ENCODE results near the gene DHRS1. TPM values are rescaled to one million over a fixed set of nuclear protein-coding genes. Genes with fewer than 3 reads are reported as not detected.

Gene DHRS1
- total and polyA plus RNA-seq, 3 experiments from 2014 or later, result 9.3 to 34.8 (median 9.8) TPM

GRCh38 chr14:24317141-24317928 lies 17.8 kb upstream of the DHRS1 start:
- peaks cover 2 to 5% of the 10 kb centered on the region in 2 donors for H3K27me3 Mint-ChIP-seq
- POLR2A ChIA-PET, result no interaction called here
- H3K4me1 Mint-ChIP-seq, result peaks cover 36 to 41% (median 39%) of the 10 kb centered on the region in 3 donors
- H3K27ac Mint-ChIP-seq, result peak overlapping the region in 4 of 8 donors; percentile 40 to 71 (median 63)
- H3K27me3 ChIP-seq (ENCODE audit: insufficient read depth, low read length, poor library complexity, severe bottlenecking), result no peaks in the 10 kb centered on the region
- H3K36me3 ChIP-seq (ENCODE audit: insufficient read depth, low read length), result no peaks in the 10 kb centered on the region
- no peak for DNase-seq
- H3K4me1 ChIP-seq (ENCODE audit: insufficient read depth, low read length), result peaks cover 31% of the 10 kb centered on the region
- no peak overlapping the region for H3K27ac ChIP-seq (ENCODE audit: low read depth, low read length)
- no peaks in the 10 kb centered on the region for H3K9me3 ChIP-seq (ENCODE audit: low read length)
- H3K9me3 Mint-ChIP-seq, result no peaks in the 10 kb centered on the region
- H3K4me3 ChIP-seq (ENCODE audit: low read length), result no peak overlapping the region
- peaks cover 0 to 2% (median 0%) of the 10 kb centered on the region in 3 donors for H3K36me3 Mint-ChIP-seq
- CTCF ChIA-PET, result interaction anchor here (0.7 to 1.9 kb wide), 4 partner anchors 9 to 20 kb away, joined by 3 to 6 read pairs (median 4); partner anchors contain the start of gene CIDEB
- H3K4me3 Mint-ChIP-seq, result no peak overlapping the region

DNA sequence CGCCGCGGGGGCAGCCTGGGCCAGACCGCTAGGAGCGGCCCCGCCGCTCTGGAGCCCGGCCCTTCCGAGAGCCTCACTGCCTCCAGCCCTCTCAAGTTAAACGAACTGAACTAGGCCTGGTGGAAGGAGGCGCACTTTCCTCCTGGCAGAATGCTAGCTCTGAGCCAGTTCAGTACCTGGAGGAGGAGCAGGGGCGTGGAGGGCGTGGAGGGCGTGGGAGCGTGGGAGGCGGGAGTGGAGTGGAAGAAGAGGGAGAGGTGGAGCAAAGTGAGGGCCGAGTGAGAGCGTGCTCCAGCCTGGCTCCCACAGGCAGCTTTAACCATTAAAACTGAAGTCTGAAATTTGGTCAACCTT lies 17.0 kb upstream of the DHRS1 start:
- peaks cover 0 to 2% (median 2%) of the 10 kb centered on the region in 3 donors for H3K36me3 Mint-ChIP-seq
- Histone ChIP-seq H3K4me1 (ENCODE audit: insufficient read depth, low read length) (peaks cover 38% of the 10 kb centered on the region), H3K27ac (ENCODE audit: low read depth, low read length) (no peak overlapping the region), H3K9me3 (ENCODE audit: low read length) (no peaks in the 10 kb centered on the region), H3K4me3 (ENCODE audit: low read length) (no peak overlapping the region), H3K27me3 (ENCODE audit: insufficient read depth, low read length, poor library complexity, severe bottlenecking) (no peaks in the 10 kb centered on the region), H3K36me3 (ENCODE audit: insufficient read depth, low read length) (no peaks in the 10 kb centered on the region)
- H3K27me3 Mint-ChIP-seq, result peaks cover 2 to 5% of the 10 kb centered on the region in 2 donors
- no peaks in the 10 kb centered on the region for H3K9me3 Mint-ChIP-seq
- ChIA-PET CTCF (interaction anchor here (0.7 to 1.3 kb wide), 2 partner anchors 8 to 17 kb away, joined by 3 to 4 read pairs; no protein-coding TSS in a partner anchor), POLR2A (no interaction called here)
- DNase-seq, result no peak
- H3K27ac Mint-ChIP-seq, result no peak overlapping the region
- H3K4me1 Mint-ChIP-seq, result peaks cover 43 to 48% (median 47%) of the 10 kb centered on the region in 3 donors
- H3K4me3 Mint-ChIP-seq, result no peak overlapping the region

- Histone ChIP-seq H3K27me3 (ENCODE audit: insufficient read depth, low read length, poor library complexity, severe bottlenecking) (no peaks in the 10 kb centered on the region), H3K4me3 (ENCODE audit: low read length) (no peak overlapping the region), H3K27ac (ENCODE audit: low read depth, low read length) (no peak overlapping the region), H3K36me3 (ENCODE audit: insufficient read depth, low read length) (no peaks in the 10 kb centered on the region), H3K9me3 (ENCODE audit: low read length) (no peaks in the 10 kb centered on the region), H3K4me1 (ENCODE audit: insufficient read depth, low read length) (peaks cover 41% of the 10 kb centered on the region)
- ChIA-PET POLR2A (no interaction called here), CTCF (interaction anchor here (1.3 to 17.7 kb wide), 2 partner anchors 12 to 17 kb away, joined by 4 to 265 read pairs; partner anchors contain the start of gene ADCY4)
- peaks cover 0 to 2% (median 2%) of the 10 kb centered on the region in 3 donors for H3K36me3 Mint-ChIP-seq
- peaks cover 45 to 51% (median 49%) of the 10 kb centered on the region in 3 donors for H3K4me1 Mint-ChIP-seq
- peak overlapping the region in 3 of 7 donors; percentile 28 to 66 (median 61) for H3K4me3 Mint-ChIP-seq
- no peak for DNase-seq
- peak overlapping the region in 5 of 8 donors; percentile 47 to 89 (median 52) for H3K27ac Mint-ChIP-seq
- H3K9me3 Mint-ChIP-seq, result no peaks in the 10 kb centered on the region
- H3K27me3 Mint-ChIP-seq, result peaks cover 2 to 5% of the 10 kb centered on the region in 2 donors
Measured at GRCh38 chr14:24315807-24316596, 16.4 kb upstream of the DHRS1 start.

GRCh38 chr14:24315243-24315806 lies 15.7 kb upstream of the DHRS1 start:
- peaks cover 2 to 4% of the 10 kb centered on the region in 2 donors for H3K27me3 Mint-ChIP-seq
- Histone ChIP-seq H3K4me3 (ENCODE audit: low read length) (no peak overlapping the region), H3K9me3 (ENCODE audit: low read length) (no peaks in the 10 kb centered on the region), H3K4me1 (ENCODE audit: insufficient read depth, low read length) (peaks cover 43% of the 10 kb centered on the region), H3K27ac (ENCODE audit: low read depth, low read length) (no peak overlapping the region), H3K36me3 (ENCODE audit: insufficient read depth, low read length) (no peaks in the 10 kb centered on the region), H3K27me3 (ENCODE audit: insufficient read depth, low read length, poor library complexity, severe bottlenecking) (no peaks in the 10 kb centered on the region)
- H3K36me3 Mint-ChIP-seq, result peaks cover 0 to 2% (median 2%) of the 10 kb centered on the region in 3 donors
- H3K27ac Mint-ChIP-seq, result peak overlapping the region in 6 of 8 donors; percentile 51 to 97 (median 90)
- peak overlapping the region in 4 of 7 donors; percentile 61 to 88 (median 76) for H3K4me3 Mint-ChIP-seq
- H3K4me1 Mint-ChIP-seq, result peaks cover 47 to 54% (median 51%) of the 10 kb centered on the region in 3 donors
- ChIA-PET CTCF (interaction anchor here (17.7 kb wide), 1 partner anchor 13 kb away, joined by 265 read pairs; the partner anchor contains the start of gene ADCY4), POLR2A (no interaction called here)
- no peaks in the 10 kb centered on the region for H3K9me3 Mint-ChIP-seq
- no peak for DNase-seq

- Mint-ChIP-seq H3K9me3 (no peaks in the 10 kb centered on the region), H3K27me3 (peaks cover 0 to 2% of the 10 kb centered on the region in 2 donors), H3K36me3 (peaks cover 0 to 2% (median 2%) of the 10 kb centered on the region in 3 donors), H3K4me3 (peak overlapping the region in 6 of 7 donors; percentile 65 to 89 (median 86)), H3K27ac (peak overlapping the region; percentile 89 to 99 (median 93)), H3K4me1 (peaks cover 55 to 61% (median 57%) of the 10 kb centered on the region in 3 donors)
- Histone ChIP-seq H3K4me1 (ENCODE audit: insufficient read depth, low read length) (peaks cover 51% of the 10 kb centered on the region), H3K27me3 (ENCODE audit: insufficient read depth, low read length, poor library complexity, severe bottlenecking) (no peaks in the 10 kb centered on the region), H3K4me3 (ENCODE audit: low read length) (peak overlapping the region; percentile 33), H3K27ac (ENCODE audit: low read depth, low read length) (no peak overlapping the region), H3K9me3 (ENCODE audit: low read length) (no peaks in the 10 kb centered on the region), H3K36me3 (ENCODE audit: insufficient read depth, low read length) (no peaks in the 10 kb centered on the region)
- no peak for DNase-seq
- CTCF ChIA-PET, result interaction anchor here (17.7 kb wide), 1 partner anchor 14 kb away, joined by 265 read pairs; the partner anchor contains the start of gene ADCY4
- POLR2A ChIA-PET, result interaction anchor here (1.0 to 1.7 kb wide), 2 partner anchors 14 to 128 kb away, joined by 3 to 5 read pairs; partner anchors contain the start of genes NOP9 and SDR39U1
Measured at GRCh38 chr14:24314377-24315193, 15.0 kb upstream of the DHRS1 start.

GRCh38 chr14:24313913-24314312 lies 14.3 kb upstream of the DHRS1 start:
- peak overlapping the region; percentile 65 to 89 (median 87) for H3K4me3 Mint-ChIP-seq
- peak overlapping the region; percentile 82 to 99 (median 93) for H3K27ac Mint-ChIP-seq
- peaks cover 61 to 68% (median 62%) of the 10 kb centered on the region in 3 donors for H3K4me1 Mint-ChIP-seq
- ChIA-PET POLR2A (interaction anchor here (0.7 to 1.7 kb wide), 4 partner anchors 12 to 128 kb away, joined by 3 to 5 read pairs (median 3); partner anchors contain the start of genes NOP9 and SDR39U1), CTCF (interaction anchor here (4.3 to 17.7 kb wide), 2 partner anchors 15 to 43 kb away, joined by 20 to 265 read pairs; partner anchors contain the start of genes ADCY4 and RABGGTA)
- Histone ChIP-seq H3K4me3 (ENCODE audit: low read length) (peak overlapping the region; percentile 33), H3K27ac (ENCODE audit: low read depth, low read length) (no peak overlapping the region), H3K36me3 (ENCODE audit: insufficient read depth, low read length) (no peaks in the 10 kb centered on the region), H3K9me3 (ENCODE audit: low read length) (no peaks in the 10 kb centered on the region), H3K4me1 (ENCODE audit: insufficient read depth, low read length) (peaks cover 57% of the 10 kb centered on the region), H3K27me3 (ENCODE audit: insufficient read depth, low read length, poor library complexity, severe bottlenecking) (no peaks in the 10 kb centered on the region)
- DNase-seq, result no peak
- peaks cover 0 to 2% of the 10 kb centered on the region in 2 donors for H3K27me3 Mint-ChIP-seq
- peaks cover 0 to 3% (median 2%) of the 10 kb centered on the region in 3 donors for H3K36me3 Mint-ChIP-seq
- no peaks in the 10 kb centered on the region for H3K9me3 Mint-ChIP-seq
